ENCODE data around the gene XAB2. TPM values are rescaled to one million over a fixed set of nuclear protein-coding genes. Genes with fewer than 3 reads are reported as not detected.
"Not testable (repeated sequence)": the region's sequence is repeated elsewhere in the genome, so short reads cannot be mapped to it uniquely, and the experiment has no call there.

XAB2 gene
- total RNA-seq, 1 donor from 2014 or later, result 34.0 TPM

GRCh38 chr19:7654401-7654800, 25.1 kb upstream of the XAB2 start:
- ATAC-seq (no peak), DNase-seq (ENCODE audit: low spot score) (no peak)
- intact Hi-C loops (cut with DNase I), result no loop called here

DNA sequence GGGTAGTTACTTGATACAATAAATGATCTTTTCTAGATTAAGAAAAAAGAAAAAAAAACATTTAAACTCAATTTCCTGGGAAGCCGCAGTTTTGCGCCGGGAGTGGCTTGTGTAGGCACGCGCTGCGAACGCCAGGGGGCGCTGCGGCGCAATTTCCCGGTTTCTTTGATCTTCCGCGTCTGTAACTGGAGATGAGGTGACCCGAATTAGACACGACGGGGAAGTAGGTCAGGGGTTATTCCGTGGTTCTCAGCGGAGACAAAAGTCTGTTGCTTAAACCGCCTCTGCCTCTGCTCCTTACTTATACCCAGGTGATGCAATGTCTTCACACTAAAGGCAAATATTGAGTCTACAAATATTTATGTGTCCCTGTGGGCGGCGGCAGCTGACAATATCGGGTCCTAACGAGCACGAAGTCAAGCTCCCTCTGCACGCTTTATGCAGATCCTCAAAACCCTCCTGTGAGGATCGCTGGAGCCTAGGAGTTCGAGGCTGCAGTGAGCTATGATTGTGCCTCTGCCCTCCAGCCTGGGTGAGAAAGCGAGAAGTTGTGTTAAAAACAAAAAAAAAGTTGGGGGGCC, 22.8 kb upstream of the XAB2 start:
- intact Hi-C loops (cut with DNase I), result no loop called here
- peak; percentile 88 for ATAC-seq
- peak; percentile 90 for DNase-seq (ENCODE audit: low spot score)

- intact Hi-C loops (cut with DNase I), result no loop called here
- DNase-seq (ENCODE audit: low spot score), result no peak
- ATAC-seq, result no peak
Observed at GRCh38 chr19:7650148-7650547, 20.8 kb upstream of the XAB2 start.

GRCh38 chr19:7648265-7649014, 19.1 kb upstream of the XAB2 start:
- ATAC-seq (no peak), DNase-seq (ENCODE audit: low spot score) (no peak)
- intact Hi-C loops (cut with DNase I), result no loop called here

- no peak for DNase-seq (ENCODE audit: low spot score)
- intact Hi-C loops (cut with DNase I), result no loop called here
Observed at GRCh38 chr19:7647156-7647555, 17.8 kb upstream of the XAB2 start.

GRCh38 chr19:7646426-7646700, 17.0 kb upstream of the XAB2 start:
- ATAC-seq (no peak), DNase-seq (ENCODE audit: low spot score) (no peak)
- intact Hi-C loops (cut with DNase I), result no loop called here

More at GRCh38 chr19:7647156-7647555, 17.8 kb upstream of the XAB2 start:
- no peak for ATAC-seq

GRCh38 chr19:7645656-7646425, 16.5 kb upstream of the XAB2 start:
- intact Hi-C loops (cut with DNase I), result no loop called here
- no peak for ATAC-seq
- no peak for DNase-seq (ENCODE audit: low spot score)

DNA sequence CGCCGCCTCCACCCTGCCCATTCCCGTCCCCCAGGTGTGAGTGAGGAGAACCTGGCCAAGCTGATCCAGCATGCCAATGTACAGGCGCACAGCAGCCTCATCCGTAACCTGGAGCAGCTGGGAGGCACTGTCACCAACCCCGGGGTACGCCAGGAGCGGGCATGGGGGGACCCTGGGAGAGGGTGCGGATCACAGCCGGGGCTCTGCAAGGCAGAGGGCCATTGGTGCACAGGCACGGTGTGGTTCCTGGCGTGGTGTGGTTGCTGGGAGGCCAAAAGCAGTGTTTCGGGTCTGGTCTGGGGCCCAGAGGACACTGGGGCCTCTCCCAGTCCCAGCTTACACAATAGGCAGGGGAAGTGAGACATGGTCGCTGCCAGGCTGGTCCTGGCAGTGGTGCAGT, 15.8 kb upstream of the XAB2 start:
- DNase-seq (ENCODE audit: low spot score) (no peak), ATAC-seq (no peak)
- intact Hi-C loops (cut with DNase I), result no loop called here

DNA sequence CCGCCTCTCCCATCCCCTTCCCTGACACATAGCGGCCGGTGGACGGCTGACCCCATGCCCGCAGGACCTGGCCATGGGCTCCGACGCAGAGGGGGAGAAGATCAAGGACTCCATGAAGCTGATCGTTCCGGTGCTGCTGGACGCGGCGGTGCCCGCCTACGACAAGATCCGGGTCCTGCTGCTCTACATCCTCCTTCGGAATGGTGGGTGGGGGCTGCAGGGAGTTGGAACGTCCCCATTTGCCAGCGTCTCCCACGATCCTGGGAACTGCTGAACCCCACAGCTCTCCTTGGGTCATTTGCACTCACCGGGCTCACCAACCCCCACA, 15.2 kb upstream of the XAB2 start:
- DNase-seq (ENCODE audit: low spot score), result no peak
- ATAC-seq, result no peak
- intact Hi-C loops (cut with DNase I), result no loop called here

GRCh38 chr19:7643629-7644549, 14.5 kb upstream of the XAB2 start:
- intact Hi-C loops (cut with DNase I); ATAC-seq; DNase-seq (ENCODE audit: low spot score): not testable (repeated sequence)

GRCh38 chr19:7643031-7643415, 13.7 kb upstream of the XAB2 start:
- DNase-seq (ENCODE audit: low spot score) (no peak), ATAC-seq (no peak)
- intact Hi-C loops (cut with DNase I), result no loop called here

- DNase-seq (ENCODE audit: low spot score) (no peak), ATAC-seq (no peak)
- intact Hi-C loops (cut with DNase I), result no loop called here
Observed at GRCh38 chr19:7642295-7643030, 13.1 kb upstream of the XAB2 start.

GRCh38 chr19:7641290-7642276, 12.2 kb upstream of the XAB2 start:
- DNase-seq (ENCODE audit: low spot score) (no peak), ATAC-seq (no peak)
- intact Hi-C loops (cut with DNase I), result no loop called here

DNA sequence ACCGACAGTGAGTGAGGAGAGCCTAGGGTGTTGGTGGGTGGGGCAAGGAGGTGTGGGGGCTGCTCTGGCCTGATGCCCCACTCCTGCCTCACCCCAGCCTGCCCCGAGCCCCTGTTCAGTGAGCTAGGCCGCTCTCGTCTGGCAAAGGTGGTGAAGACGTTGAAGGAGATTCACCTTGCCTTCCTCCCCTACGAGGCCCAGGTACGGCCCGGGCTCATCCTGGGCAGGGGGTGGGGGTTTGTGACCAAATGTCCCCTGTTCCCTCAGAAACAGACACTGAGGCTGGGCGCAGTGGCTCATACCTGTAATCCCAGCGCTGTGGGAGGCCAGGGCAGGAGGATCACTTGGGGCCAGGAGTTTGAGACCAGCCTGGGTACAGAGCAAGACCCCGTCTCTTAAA, 11.5 kb upstream of the XAB2 start:
- no peak for DNase-seq (ENCODE audit: low spot score)
- ATAC-seq, result no peak
- intact Hi-C loops (cut with DNase I), result no loop called here

- intact Hi-C loops (cut with DNase I), result no loop called here
- ATAC-seq (no peak), DNase-seq (ENCODE audit: low spot score) (no peak)
Observed at GRCh38 chr19:7639863-7640348, 10.6 kb upstream of the XAB2 start.

DNA sequence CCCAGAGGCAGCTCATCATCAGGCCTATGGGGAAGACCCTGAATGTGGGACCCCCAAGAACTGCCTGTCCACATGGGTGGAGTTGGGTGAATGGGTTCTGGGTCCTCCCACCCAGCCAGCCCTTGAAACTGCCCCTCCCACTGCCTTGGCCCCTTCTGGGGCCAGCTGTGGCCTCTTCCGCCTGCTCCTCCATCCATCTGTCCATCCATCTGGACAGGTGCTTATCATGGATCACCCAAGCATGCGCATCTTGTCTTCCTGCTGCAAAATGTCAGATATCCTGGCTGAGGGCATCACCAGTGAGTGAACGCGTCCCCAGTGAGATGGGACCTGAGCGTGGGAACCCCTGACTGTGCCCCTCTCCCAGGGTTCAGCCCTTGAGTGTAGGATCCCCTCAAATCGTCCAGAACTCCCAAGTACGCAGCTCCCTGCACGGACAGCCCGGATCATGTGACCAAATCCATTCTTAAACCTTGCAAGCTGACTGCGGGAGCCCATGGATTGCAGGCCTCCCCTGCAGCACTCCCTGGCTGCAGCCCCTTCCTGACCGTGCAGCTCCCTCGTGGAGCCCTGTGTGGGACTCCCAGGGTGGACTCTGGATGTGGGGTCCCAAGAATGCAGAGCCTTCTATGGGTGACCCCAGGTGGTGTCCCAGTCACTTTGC, 9.6 kb upstream of the XAB2 start:
- DNase-seq (ENCODE audit: low spot score) (no peak), ATAC-seq (no peak)
- intact Hi-C loops (cut with DNase I), result no loop called here
